DOHH2 (cell line): ENCODE data around the gene ENTPD3.

Experiments
- H3F3A ChIP-seq: fragments of 200-600 bp; sonication (generic), shearing (Covaris generic); 2 replicates; pipeline ENCODE4 v1.6.0; 2016; ENCODE audit warnings: antibody characterized with exemption, mild to moderate bottlenecking; ENCODE audit not compliant: control insufficient read depth, insufficient read depth
- H3K27ac ChIP-seq: fragments of 200-600 bp; sonication (generic); 2 replicates; pipeline ENCODE4 v1.5.1; 2014; ENCODE audit warnings: low read depth, mild to moderate bottlenecking, low read length, moderate library complexity
- H3K27me3 ChIP-seq: fragments of 200-600 bp; sonication (generic); 2 replicates; pipeline ENCODE4 v1.6.1; 2014; ENCODE audit warnings: mild to moderate bottlenecking, low read length, mixed read lengths; ENCODE audit not compliant: control insufficient read depth
- H3K36me3 ChIP-seq: fragments of 200-600 bp; sonication (generic); 2 replicates; pipeline ENCODE4 v1.6.1; 2014; ENCODE audit warnings: mild to moderate bottlenecking, low read length, moderate library complexity, mixed read lengths; ENCODE audit not compliant: control insufficient read depth
- H3K4me1 ChIP-seq: fragments of 200-600 bp; sonication (generic); 2 replicates; pipeline ENCODE4 v1.6.1; 2014; ENCODE audit warnings: mild to moderate bottlenecking, low read length, mixed read lengths; ENCODE audit not compliant: control insufficient read depth
- H3K4me2 ChIP-seq: fragments of 200-600 bp; sonication (generic); 2 replicates; pipeline ENCODE4 v1.6.0; 2014; ENCODE audit warnings: mild to moderate bottlenecking, low read length, moderate library complexity
- H3K4me3 ChIP-seq: fragments of 200-600 bp; sonication (generic); 2 replicates; pipeline ENCODE4 v1.5.1; 2014; ENCODE audit warnings: mild to moderate bottlenecking, low read length, mixed read lengths
- H3K79me2 ChIP-seq: fragments of 200-600 bp; sonication (generic); 2 replicates; pipeline ENCODE4 v1.6.1; 2014; ENCODE audit warnings: mild to moderate bottlenecking, low read length, mixed read lengths; ENCODE audit not compliant: control insufficient read depth
- H3K9me2 ChIP-seq: fragments of 200-600 bp; sonication (generic); replicated peaks from 2 replicates; pipeline ENCODE4 v1.6.1; 2014; ENCODE audit warnings: mild to moderate bottlenecking, low read length, mixed read lengths; ENCODE audit not compliant: control insufficient read depth
- H3K9me3 ChIP-seq: fragments of 200-600 bp; sonication (generic); 2 replicates; pipeline ENCODE4 v1.6.1; 2014; ENCODE audit warnings: antibody characterized with exemption, low read length, mixed read lengths; ENCODE audit not compliant: control insufficient read depth, insufficient read depth
- H4K20me1 ChIP-seq: fragments of 200-600 bp; sonication (generic); 2 replicates; pipeline ENCODE4 v1.6.0; 2014; ENCODE audit warnings: low read depth, mild to moderate bottlenecking, antibody characterized with exemption, low read length, moderate library complexity; ENCODE audit not compliant: control insufficient read depth, insufficient read depth
- EZH2phosphoT487 ChIP-seq: fragments of 200-600 bp; sonication (generic); IDR thresholded peaks from 2 replicates; pipeline ENCODE4 v1.6.1; 2017; ENCODE audit warnings: borderline replicate concordance, mild to moderate bottlenecking, antibody characterized with exemption, low read length, moderate library complexity, mixed read lengths
- TF ChIP-seq, protein P1 (sequence below): fragments of 200-600 bp; sonication (generic); IDR thresholded peaks from one replicate; pipeline ENCODE4 v1.5.1; 2014; ENCODE audit warnings: antibody characterized with exemption, mild to moderate bottlenecking, low read depth, low read length; ENCODE audit not compliant: poor library complexity, severe bottlenecking

ENTPD3 gene

DNA sequence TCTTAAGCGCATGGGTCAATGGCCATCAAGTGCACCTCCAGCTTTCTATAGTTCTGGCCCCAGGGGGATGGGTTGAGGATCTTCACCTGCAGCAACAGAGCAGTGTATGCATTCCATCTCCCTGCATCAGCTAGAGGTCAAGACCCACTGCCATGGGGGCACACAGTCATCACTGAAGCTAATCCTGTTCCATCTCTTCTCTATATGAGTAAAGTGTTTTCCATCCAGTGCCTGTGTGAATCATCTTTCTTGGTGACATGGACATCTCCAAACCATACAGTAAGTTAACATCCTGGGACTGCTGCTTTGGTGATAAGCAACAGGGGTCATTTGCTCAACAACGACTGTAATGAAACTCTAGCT, 4.4 kb upstream of the ENTPD3 start:
- H3K9me3 ChIP-seq = no peaks in the 10 kb centered on the region
- H3K4me3 ChIP-seq = no peak overlapping the region
- no peaks in the 10 kb centered on the region for H3K36me3 ChIP-seq
- H3K27me3 ChIP-seq = peaks cover 14% of the 10 kb centered on the region
- H3K27ac ChIP-seq = no peak overlapping the region
- H3K79me2 ChIP-seq = no peaks in the 10 kb centered on the region
- no peak overlapping the region for H3K4me2 ChIP-seq
- H3K4me1 ChIP-seq = no peaks in the 10 kb centered on the region
- TF ChIP-seq, protein P1, sequence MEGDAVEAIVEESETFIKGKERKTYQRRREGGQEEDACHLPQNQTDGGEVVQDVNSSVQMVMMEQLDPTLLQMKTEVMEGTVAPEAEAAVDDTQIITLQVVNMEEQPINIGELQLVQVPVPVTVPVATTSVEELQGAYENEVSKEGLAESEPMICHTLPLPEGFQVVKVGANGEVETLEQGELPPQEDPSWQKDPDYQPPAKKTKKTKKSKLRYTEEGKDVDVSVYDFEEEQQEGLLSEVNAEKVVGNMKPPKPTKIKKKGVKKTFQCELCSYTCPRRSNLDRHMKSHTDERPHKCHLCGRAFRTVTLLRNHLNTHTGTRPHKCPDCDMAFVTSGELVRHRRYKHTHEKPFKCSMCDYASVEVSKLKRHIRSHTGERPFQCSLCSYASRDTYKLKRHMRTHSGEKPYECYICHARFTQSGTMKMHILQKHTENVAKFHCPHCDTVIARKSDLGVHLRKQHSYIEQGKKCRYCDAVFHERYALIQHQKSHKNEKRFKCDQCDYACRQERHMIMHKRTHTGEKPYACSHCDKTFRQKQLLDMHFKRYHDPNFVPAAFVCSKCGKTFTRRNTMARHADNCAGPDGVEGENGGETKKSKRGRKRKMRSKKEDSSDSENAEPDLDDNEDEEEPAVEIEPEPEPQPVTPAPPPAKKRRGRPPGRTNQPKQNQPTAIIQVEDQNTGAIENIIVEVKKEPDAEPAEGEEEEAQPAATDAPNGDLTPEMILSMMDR = no peak
- TF ChIP-seq EZH2phosphoT487 = no peak
- H3F3A ChIP-seq = no peaks in the 10 kb centered on the region
- no peaks in the 10 kb centered on the region for H4K20me1 ChIP-seq
- H3K9me2 ChIP-seq = no peaks in the 10 kb centered on the region

DNA sequence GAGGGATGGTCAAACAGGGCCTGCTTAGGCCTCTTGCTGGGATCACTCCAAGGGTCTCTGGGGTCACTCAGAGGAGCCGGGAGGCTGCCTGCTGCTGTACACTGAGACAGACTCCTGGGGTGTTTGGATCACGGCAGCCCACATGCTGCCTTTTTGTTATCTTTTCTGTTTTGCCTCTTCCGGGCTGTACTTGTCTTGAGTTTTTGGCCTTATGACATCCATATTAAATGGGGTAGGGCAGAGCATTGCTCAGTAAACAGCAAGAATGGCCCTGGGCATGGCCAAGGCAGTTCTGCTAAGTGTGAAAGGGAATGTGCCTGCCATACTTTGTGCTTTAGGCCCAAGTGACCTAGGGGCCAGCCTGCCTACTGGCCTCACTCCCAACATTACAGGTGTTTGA, 771 bp upstream of the ENTPD3 start:
- no peak overlapping the region for H3K27ac ChIP-seq
- H3K9me2 ChIP-seq = no peaks in the 10 kb centered on the region
- TF ChIP-seq EZH2phosphoT487 = no peak
- TF ChIP-seq, protein P1 = no peak
- no peaks in the 10 kb centered on the region for H3K79me2 ChIP-seq
- H4K20me1 ChIP-seq = no peaks in the 10 kb centered on the region
- no peaks in the 10 kb centered on the region for H3F3A ChIP-seq
- no peaks in the 10 kb centered on the region for H3K4me1 ChIP-seq
- H3K4me3 ChIP-seq = no peak overlapping the region
- peaks cover 20% of the 10 kb centered on the region for H3K27me3 ChIP-seq
- H3K4me2 ChIP-seq = no peak overlapping the region
- H3K9me3 ChIP-seq = no peaks in the 10 kb centered on the region
- H3K36me3 ChIP-seq = no peaks in the 10 kb centered on the region

DNA sequence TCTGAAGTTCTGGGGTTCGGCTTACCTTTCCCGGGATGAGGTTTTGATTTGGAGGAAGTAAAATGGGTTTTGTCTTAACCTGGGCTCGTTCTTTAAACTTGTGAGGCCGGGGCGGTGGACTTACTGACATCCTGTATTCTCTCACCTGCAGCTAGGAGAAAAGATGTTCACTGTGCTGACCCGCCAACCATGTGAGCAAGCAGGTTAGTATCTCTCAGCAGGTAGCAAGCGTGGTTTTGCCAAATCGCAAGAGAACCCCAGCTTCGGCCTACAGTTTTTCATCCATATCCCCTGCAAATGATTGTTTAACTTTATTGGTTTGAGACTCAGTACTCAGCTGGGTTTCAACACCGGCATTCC, 891 bp downstream of the ENTPD3 start:
- H3K27me3 ChIP-seq = peaks cover 20% of the 10 kb centered on the region
- H3K4me2 ChIP-seq = no peak overlapping the region
- no peaks in the 10 kb centered on the region for H3K36me3 ChIP-seq
- H4K20me1 ChIP-seq = no peaks in the 10 kb centered on the region
- H3K9me2 ChIP-seq = no peaks in the 10 kb centered on the region
- no peak for TF ChIP-seq EZH2phosphoT487
- TF ChIP-seq, protein P1 = no peak
- no peaks in the 10 kb centered on the region for H3K9me3 ChIP-seq
- no peaks in the 10 kb centered on the region for H3K79me2 ChIP-seq
- H3F3A ChIP-seq = no peaks in the 10 kb centered on the region
- no peaks in the 10 kb centered on the region for H3K4me1 ChIP-seq
- H3K4me3 ChIP-seq = no peak overlapping the region
- H3K27ac ChIP-seq = no peak overlapping the region

DNA sequence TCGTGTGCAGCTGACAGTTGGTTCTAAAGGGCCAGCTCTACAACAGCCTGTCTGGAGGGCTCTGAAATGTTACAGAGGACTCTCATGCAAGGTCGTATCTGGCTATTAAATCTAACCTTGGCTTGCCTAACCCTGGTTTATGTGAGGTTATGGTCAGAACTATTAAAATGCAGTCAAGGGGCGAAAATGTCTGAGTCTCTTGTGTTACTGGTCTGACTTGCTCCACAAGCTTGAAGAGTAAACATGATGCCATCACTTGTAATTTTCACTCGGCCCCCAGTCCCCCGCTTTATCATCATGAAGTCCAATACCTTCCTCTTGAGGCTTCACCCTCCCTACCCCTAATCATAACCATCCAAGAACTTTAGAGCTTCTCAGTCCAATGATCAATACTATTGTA, 9.4 kb downstream of the ENTPD3 start:
- Histone ChIP-seq H3K27ac (no peak overlapping the region), H3K4me2 (no peak overlapping the region), H3K27me3 (0 out of 2 replicates have a peak, but pooled peaks cover 7% of the 10 kb centered on the region), H3K9me2 (no peaks in the 10 kb centered on the region), H3K4me1 (no peaks in the 10 kb centered on the region), H3K36me3 (no peaks in the 10 kb centered on the region), H3K4me3 (no peak overlapping the region), H3K9me3 (no peaks in the 10 kb centered on the region), H3K79me2 (no peaks in the 10 kb centered on the region), H4K20me1 (no peaks in the 10 kb centered on the region), H3F3A (no peaks in the 10 kb centered on the region)
- TF ChIP-seq EZH2phosphoT487 = no peak
- TF ChIP-seq, protein P1 = no peak
